ENCODE measurements around the gene MAPK9. TPM values are rescaled to one million over a fixed set of nuclear protein-coding genes. Genes with fewer than 3 reads are reported as not detected.

The MAPK9 gene
- total and polyA plus RNA-seq, 9 donors, result 12.8 to 35.9 (median 28.8) TPM

DNA sequence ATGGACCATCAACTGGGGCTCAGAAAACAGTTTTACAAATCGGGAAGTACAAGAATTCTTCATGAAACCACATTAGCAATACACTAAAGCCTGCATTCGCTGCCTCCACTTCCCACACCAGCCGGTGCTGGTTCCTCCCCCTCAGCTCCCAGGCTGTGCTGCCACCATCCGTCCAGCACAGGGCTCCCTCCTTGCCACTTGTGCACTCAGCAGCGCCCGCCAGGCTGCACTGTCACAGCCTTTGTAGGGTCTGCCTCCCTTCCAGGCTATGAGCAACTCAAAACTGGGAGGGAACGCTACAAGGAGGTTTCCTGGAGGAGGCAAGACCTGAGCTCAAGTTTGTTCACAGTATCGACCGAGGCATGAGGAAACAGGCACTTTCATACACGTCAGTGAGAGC lies 7.7 kb downstream of the MAPK9 start:
- TF ChIP-seq EP300 (IDR thresholded peaks at IDR 0.05), result no peak
- TF ChIP-seq, protein P1, sequence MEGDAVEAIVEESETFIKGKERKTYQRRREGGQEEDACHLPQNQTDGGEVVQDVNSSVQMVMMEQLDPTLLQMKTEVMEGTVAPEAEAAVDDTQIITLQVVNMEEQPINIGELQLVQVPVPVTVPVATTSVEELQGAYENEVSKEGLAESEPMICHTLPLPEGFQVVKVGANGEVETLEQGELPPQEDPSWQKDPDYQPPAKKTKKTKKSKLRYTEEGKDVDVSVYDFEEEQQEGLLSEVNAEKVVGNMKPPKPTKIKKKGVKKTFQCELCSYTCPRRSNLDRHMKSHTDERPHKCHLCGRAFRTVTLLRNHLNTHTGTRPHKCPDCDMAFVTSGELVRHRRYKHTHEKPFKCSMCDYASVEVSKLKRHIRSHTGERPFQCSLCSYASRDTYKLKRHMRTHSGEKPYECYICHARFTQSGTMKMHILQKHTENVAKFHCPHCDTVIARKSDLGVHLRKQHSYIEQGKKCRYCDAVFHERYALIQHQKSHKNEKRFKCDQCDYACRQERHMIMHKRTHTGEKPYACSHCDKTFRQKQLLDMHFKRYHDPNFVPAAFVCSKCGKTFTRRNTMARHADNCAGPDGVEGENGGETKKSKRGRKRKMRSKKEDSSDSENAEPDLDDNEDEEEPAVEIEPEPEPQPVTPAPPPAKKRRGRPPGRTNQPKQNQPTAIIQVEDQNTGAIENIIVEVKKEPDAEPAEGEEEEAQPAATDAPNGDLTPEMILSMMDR (IDR thresholded peaks at IDR 0.05), result no peak
- TF ChIP-seq POLR2A (IDR thresholded peaks at IDR 0.05), result no peak
- intact Hi-C loops (cut with DNase I), result no loop called here
- Histone ChIP-seq H3K4me1 (ENCODE audit: insufficient read depth) (no peaks in the 10 kb centered on the region), H3K27ac (no peak overlapping the region), H3K4me3 (no peak overlapping the region), H3K36me3 (no peaks in the 10 kb centered on the region), H3K27me3 (no peaks in the 10 kb centered on the region), H3K9me3 (no peaks in the 10 kb centered on the region)
- no peak for DNase-seq
- 70 to 80% (median 73%) methylated on average over 10 of the region's 10 CpGs for WGBS, 3 donors

DNA sequence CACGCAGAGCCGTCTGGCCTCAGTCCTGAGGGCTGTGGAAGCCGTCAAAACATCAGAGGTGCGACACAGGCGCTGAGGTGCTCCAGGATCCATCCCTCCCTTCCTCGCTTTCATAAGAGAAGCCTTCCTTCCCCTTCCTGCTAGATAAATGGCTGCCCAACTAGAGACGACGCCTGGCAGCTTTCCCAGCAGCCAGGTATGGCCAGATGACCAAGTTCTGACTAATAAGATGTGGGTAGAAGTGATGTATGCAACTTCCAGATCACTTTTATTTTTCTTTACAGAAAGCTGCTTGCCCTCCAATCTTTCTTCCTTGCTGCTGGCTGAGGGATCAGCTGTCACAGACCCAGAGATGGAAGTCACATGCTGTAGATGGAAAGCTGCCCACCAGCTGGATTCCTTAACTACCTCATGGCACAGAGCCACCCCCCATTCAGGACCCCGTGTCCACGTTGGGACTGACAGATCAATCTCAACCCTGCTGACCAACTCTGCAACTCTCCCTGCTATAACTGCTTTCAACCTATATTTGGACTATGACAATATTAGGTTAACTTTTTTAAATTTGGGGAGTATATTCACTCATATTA lies 8.8 kb downstream of the MAPK9 start:
- DNase-seq, result no peak
- H3K27me3 ChIP-seq, result no peaks in the 10 kb centered on the region
- H3K9me3 ChIP-seq, result no peaks in the 10 kb centered on the region
- H3K4me1 ChIP-seq (ENCODE audit: insufficient read depth), result no peaks in the 10 kb centered on the region
- no peak overlapping the region for H3K27ac ChIP-seq
- TF ChIP-seq EP300 (IDR thresholded peaks at IDR 0.05), result no peak
- TF ChIP-seq, protein P1 (IDR thresholded peaks at IDR 0.05), result no peak
- no peak for TF ChIP-seq POLR2A (IDR thresholded peaks at IDR 0.05)
- no peak overlapping the region for H3K4me3 ChIP-seq
- intact Hi-C loops (cut with DNase I), result no loop called here
- no peaks in the 10 kb centered on the region for H3K36me3 ChIP-seq
- WGBS, 3 donors, result 49 to 50% (median 49%) methylated on average over 10 of the region's 10 CpGs

DNA sequence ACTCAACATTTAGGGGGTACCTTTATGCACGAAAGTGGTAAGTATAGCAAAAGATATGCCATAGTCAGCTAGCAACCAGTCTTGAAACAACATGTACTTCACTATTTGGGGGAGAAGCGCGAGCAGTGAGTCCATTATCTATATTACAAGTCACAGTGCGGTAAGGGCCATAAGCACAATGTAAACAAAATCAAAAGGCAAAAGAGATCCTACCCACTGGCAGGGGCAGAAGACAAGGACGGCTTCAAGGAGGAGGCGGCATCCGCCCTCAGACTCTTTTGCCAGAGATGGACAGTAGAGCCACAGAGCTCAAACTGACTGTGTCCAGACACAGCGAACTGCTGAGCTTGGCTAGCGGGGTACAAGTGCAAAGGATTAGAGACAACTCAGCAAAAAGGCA lies 9.6 kb downstream of the MAPK9 start:
- WGBS, 3 donors, result 94 to 96% (median 96%) methylated on average over 9 of the region's 9 CpGs
- no peaks in the 10 kb centered on the region for H3K36me3 ChIP-seq
- no peak for TF ChIP-seq POLR2A (IDR thresholded peaks at IDR 0.05)
- TF ChIP-seq, protein P1 (IDR thresholded peaks at IDR 0.05), result no peak
- TF ChIP-seq EP300 (IDR thresholded peaks at IDR 0.05), result no peak

DNA sequence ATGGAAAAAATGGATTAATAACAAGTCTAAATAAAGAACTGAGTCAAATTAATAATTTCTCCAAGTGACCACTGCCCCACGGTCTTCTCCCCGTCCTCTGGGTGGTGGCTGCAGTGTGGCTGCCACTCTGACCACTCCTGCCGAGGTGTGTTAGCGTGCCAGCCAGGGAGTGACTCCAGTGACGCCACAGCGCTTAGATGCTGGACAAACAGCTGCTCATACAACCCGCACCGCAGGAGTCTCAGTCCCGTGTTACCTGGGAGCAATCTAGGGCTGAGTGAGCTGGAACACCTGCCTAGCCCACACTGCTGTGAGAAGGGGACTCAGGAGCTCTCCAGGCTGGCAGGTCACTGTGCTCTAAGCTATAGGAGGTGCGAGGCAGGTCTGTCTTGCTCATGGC lies 10.2 kb downstream of the MAPK9 start:
- H3K4me3 ChIP-seq, result no peak overlapping the region
- DNase-seq, result no peak
- peaks cover 0 to 4% of the 10 kb centered on the region in 2 donors for H3K9me3 ChIP-seq
- WGBS, 3 donors, result 95 to 96% (median 95%) methylated on average over 10 of the region's 10 CpGs
- intact Hi-C loops (cut with DNase I), result no loop called here
- H3K27me3 ChIP-seq, result no peaks in the 10 kb centered on the region
- no peaks in the 10 kb centered on the region for H3K36me3 ChIP-seq
- no peaks in the 10 kb centered on the region for H3K4me1 ChIP-seq (ENCODE audit: insufficient read depth)
- H3K27ac ChIP-seq, result no peak overlapping the region
- TF ChIP-seq, protein P1 (IDR thresholded peaks at IDR 0.05), result no peak
- TF ChIP-seq EP300 (IDR thresholded peaks at IDR 0.05) (no peak), POLR2A (IDR thresholded peaks at IDR 0.05) (no peak)

More for the DNA sequence above, 9.6 kb downstream of the MAPK9 start:
- no peak overlapping the region for H3K27ac ChIP-seq
- H3K4me3 ChIP-seq, result no peak overlapping the region
- no peaks in the 10 kb centered on the region for H3K4me1 ChIP-seq (ENCODE audit: insufficient read depth)
- peaks cover 0 to under 1% of the 10 kb centered on the region in 2 donors for H3K9me3 ChIP-seq
- DNase-seq, result no peak
- intact Hi-C loops (cut with DNase I), result no loop called here
- H3K27me3 ChIP-seq, result no peaks in the 10 kb centered on the region

Measured in ovary (tissue), 9 donors.